ENCODE measurements around the gene ALG14. TPM values are rescaled to one million over a fixed set of nuclear protein-coding genes. Genes with fewer than 3 reads are reported as not detected.

The ALG14 gene
- total and polyA plus RNA-seq, 4 donors, result 1.0 to 16.6 (median 1.9) TPM

DNA sequence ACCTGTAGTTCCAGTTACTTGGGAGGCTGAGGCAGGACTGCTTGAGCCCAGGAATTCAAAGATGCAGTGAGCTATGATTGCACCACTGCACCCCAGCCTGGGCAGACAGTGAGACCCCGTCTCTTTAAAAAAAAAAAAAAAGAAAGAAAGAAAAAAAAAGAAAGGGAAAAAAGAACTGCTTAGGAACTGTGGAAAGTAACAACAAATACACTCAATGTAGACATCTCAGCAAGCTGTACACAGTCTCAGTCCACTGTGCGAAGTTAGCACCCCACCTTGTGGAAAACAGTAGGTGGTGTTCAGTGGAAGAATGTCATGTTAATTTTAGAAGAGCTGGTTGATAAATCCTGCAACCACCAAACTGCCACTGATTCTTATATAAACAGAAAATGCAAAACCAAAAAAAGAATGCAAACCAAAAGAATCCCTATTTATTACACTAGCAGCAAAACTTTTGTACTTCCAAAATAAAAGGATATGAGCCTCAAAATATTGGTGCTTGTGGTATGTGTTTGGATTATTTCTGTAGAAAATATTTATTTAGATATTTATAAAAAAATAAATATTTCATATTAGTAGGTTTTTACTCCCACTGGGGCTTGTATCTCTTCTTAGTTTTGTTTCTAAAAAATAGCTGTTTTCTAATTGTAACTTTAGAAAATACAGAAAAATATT lies 31.1 kb downstream of the ALG14 start:
- no peak for DNase-seq (ENCODE audit: low spot score)
- no peak overlapping the region for H3K9ac ChIP-seq (ENCODE audit: low read depth in 1 of 2, low read length in 2 of 2)
- 19% methylated on average over 2 of the region's 2 CpGs for WGBS
- no peak overlapping the region for H3K27ac ChIP-seq (ENCODE audit: low read depth in 1 of 2, low read length in 2 of 2)
- peaks cover 0 to 7% (median 3%) of the 10 kb centered on the region in 4 donors for H3K4me1 ChIP-seq (ENCODE audit: control insufficient read depth in 4 of 4, insufficient read depth in 4 of 4, low read length in 3 of 4)
- H3K4me3 ChIP-seq (ENCODE audit: low read depth in 1 of 3, low read length in 3 of 3), result no peak overlapping the region
- no peaks in the 10 kb centered on the region for H3K36me3 ChIP-seq (ENCODE audit: control insufficient read depth in 4 of 4, insufficient read depth in 3 of 4, low read depth in 1 of 4, low read length in 3 of 4)
- H3K9me3 ChIP-seq (ENCODE audit: control insufficient read depth in 4 of 4, low read length in 3 of 4), result no peaks in the 10 kb centered on the region
- TF ChIP-seq GABPA (IDR thresholded peaks at IDR 0.05 in 1 of 2, conservative IDR thresholded peaks at IDR 0.05 in 1 of 2) (no peak), FOXA2 (IDR thresholded peaks at IDR 0.05) (peak; percentile 72), EGR1 (IDR thresholded peaks at IDR 0.05; ENCODE audit: low read depth in 2 of 2) (no peak), RAD21 (IDR thresholded peaks at IDR 0.05) (peak; percentile 97 to 98), SP1 (IDR thresholded peaks at IDR 0.05) (no peak), CTCF (IDR thresholded peaks at IDR 0.05; ENCODE audit: low read depth, low read length, missing input control) (peak; percentile 89), RXRA (IDR thresholded peaks at IDR 0.05) (no peak), HNF4A (conservative IDR thresholded peaks at IDR 0.05) (peak in 1 of 2 donors; percentile 20), REST (IDR thresholded peaks at IDR 0.05) (no peak)
- TF ChIP-seq, protein P1, sequence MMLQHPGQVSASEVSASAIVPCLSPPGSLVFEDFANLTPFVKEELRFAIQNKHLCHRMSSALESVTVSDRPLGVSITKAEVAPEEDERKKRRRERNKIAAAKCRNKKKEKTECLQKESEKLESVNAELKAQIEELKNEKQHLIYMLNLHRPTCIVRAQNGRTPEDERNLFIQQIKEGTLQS (IDR thresholded peaks at IDR 0.05), result no peak
- TF ChIP-seq, protein P2, sequence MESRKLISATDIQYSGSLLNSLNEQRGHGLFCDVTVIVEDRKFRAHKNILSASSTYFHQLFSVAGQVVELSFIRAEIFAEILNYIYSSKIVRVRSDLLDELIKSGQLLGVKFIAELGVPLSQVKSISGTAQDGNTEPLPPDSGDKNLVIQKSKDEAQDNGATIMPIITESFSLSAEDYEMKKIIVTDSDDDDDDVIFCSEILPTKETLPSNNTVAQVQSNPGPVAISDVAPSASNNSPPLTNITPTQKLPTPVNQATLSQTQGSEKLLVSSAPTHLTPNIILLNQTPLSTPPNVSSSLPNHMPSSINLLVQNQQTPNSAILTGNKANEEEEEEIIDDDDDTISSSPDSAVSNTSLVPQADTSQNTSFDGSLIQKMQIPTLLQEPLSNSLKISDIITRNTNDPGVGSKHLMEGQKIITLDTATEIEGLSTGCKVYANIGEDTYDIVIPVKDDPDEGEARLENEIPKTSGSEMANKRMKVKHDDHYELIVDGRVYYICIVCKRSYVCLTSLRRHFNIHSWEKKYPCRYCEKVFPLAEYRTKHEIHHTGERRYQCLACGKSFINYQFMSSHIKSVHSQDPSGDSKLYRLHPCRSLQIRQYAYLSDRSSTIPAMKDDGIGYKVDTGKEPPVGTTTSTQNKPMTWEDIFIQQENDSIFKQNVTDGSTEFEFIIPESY (IDR thresholded peaks at IDR 0.05), result no peak
- H3K27me3 ChIP-seq (ENCODE audit: control insufficient read depth in 4 of 4, insufficient read depth in 4 of 4, low read length in 3 of 4), result no peaks in the 10 kb centered on the region

GRCh38 chr1:95040032-95040525 lies 32.7 kb downstream of the ALG14 start:
- Histone ChIP-seq H3K36me3 (ENCODE audit: control insufficient read depth in 4 of 4, insufficient read depth in 3 of 4, low read depth in 1 of 4, low read length in 3 of 4) (no peaks in the 10 kb centered on the region), H3K4me1 (ENCODE audit: control insufficient read depth in 4 of 4, insufficient read depth in 4 of 4, low read length in 3 of 4) (peaks cover 0 to 7% (median 3%) of the 10 kb centered on the region in 4 donors), H3K9ac (ENCODE audit: low read depth in 1 of 2, low read length in 2 of 2) (no peak overlapping the region), H3K27ac (ENCODE audit: low read depth in 1 of 2, low read length in 2 of 2) (no peak overlapping the region), H3K27me3 (ENCODE audit: control insufficient read depth in 4 of 4, insufficient read depth in 4 of 4, low read length in 3 of 4) (no peaks in the 10 kb centered on the region), H3K9me3 (ENCODE audit: control insufficient read depth in 4 of 4, low read length in 3 of 4) (no peaks in the 10 kb centered on the region), H3K4me3 (ENCODE audit: low read depth in 1 of 3, low read length in 3 of 3) (no peak overlapping the region)
- 96% methylated on average over 2 of the region's 2 CpGs for WGBS
- TF ChIP-seq TAF1 (conservative IDR thresholded peaks at IDR 0.05) (no peak), CTCF (IDR thresholded peaks at IDR 0.05; ENCODE audit: low read depth, low read length, missing input control) (no peak), GABPA (IDR thresholded peaks at IDR 0.05 in 1 of 2, conservative IDR thresholded peaks at IDR 0.05 in 1 of 2) (no peak), REST (IDR thresholded peaks at IDR 0.05) (no peak)
- TF ChIP-seq, protein P3, sequence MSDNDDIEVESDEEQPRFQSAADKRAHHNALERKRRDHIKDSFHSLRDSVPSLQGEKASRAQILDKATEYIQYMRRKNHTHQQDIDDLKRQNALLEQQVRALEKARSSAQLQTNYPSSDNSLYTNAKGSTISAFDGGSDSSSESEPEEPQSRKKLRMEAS (IDR thresholded peaks at IDR 0.05), result no peak
- no peak for DNase-seq (ENCODE audit: low spot score)
